ENCODE measurements around the gene MRPL32.

MRPL32 gene

GRCh38 chr7:42964849-42965805 lies 33.0 kb downstream of the MRPL32 start:
- DNase-seq (ENCODE audit: insufficient read length, low spot score) (no peak), FAIRE-seq (no peak)
- TF ChIP-seq POLR2A (IDR thresholded peaks at IDR 0.05; ENCODE audit: low read depth, low read length) = no peak

DNA sequence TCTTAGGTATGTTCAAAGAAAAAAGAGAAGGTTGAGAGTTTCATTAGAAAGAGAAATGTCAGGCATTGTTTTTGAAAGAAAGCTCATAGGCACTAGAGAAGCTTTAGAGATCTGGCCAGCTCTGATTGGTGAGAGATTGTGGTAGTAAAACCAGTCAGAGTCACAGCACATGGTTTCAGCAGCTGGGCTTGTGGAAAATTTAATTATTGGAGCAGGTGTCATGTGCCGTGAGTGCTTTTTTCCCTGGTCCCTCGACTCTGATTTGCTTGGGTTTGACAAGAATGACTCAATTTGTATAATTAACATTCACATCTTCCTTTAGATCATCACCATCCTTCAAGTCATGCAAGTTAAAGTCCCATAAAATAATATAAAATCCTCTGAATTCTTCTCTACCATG lies 35.2 kb downstream of the MRPL32 start:
- DNase-seq (ENCODE audit: insufficient read length, low spot score) (no peak), FAIRE-seq (no peak)
- TF ChIP-seq POLR2A (IDR thresholded peaks at IDR 0.05; ENCODE audit: low read depth, low read length) = no peak

- FAIRE-seq (peak; percentile 80), DNase-seq (ENCODE audit: insufficient read length, low spot score) (peak; percentile 53)
- no peak for TF ChIP-seq POLR2A (IDR thresholded peaks at IDR 0.05; ENCODE audit: low read depth, low read length)
Measured at GRCh38 chr7:42972699-42973500, 40.7 kb downstream of the MRPL32 start.

- TF ChIP-seq POLR2A (IDR thresholded peaks at IDR 0.05; ENCODE audit: low read depth, low read length) = no peak
- no peak for DNase-seq (ENCODE audit: insufficient read length, low spot score)
- FAIRE-seq = no peak
Measured at GRCh38 chr7:42976371-42976770, 44.2 kb downstream of the MRPL32 start.

DNA sequence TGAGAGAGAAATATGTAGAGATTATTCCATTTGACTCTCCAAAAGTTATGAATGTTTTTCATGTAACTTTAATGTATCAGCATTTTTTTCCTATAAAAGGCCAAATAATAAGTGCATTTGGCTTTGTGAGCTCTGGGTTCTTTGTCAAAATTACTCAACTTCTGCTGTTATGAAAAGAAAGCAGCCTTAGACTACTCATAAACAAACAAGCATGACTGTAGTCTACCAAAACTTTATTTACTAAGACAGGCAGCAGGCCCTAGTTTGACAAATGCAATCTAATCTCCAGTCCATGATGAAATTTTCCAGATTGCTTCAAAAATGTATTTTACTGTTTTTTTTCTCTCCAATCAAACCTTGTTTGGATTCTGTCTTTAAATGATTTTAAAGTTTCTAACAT lies 46.3 kb downstream of the MRPL32 start:
- no peak for DNase-seq (ENCODE audit: insufficient read length, low spot score)
- FAIRE-seq = no peak
- no peak for TF ChIP-seq POLR2A (IDR thresholded peaks at IDR 0.05; ENCODE audit: low read depth, low read length)

DNA sequence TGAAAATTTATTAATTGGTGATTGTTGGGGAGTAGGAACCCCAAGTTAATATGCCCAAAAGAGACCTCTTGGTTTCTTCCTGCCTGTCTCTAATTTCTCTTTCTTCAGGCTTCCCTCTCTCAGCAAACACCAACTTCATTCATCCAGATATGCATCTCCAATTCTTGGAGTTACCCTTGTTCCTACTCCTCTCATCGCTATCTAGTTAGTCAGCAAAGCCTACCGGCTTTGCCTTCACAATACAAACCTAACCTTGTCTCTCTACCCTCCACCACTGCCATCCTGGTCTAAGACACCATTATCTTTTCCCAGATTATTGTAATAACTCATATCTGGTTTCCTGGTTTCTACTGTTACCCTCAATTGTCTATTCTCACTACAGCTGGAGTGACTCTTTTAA lies 47.9 kb downstream of the MRPL32 start:
- DNase-seq (ENCODE audit: insufficient read length, low spot score) = no peak
- TF ChIP-seq POLR2A (IDR thresholded peaks at IDR 0.05; ENCODE audit: low read depth, low read length) = no peak
- FAIRE-seq = no peak

GRCh38 chr7:42980514-42980913 lies 48.3 kb downstream of the MRPL32 start:
- FAIRE-seq (no peak), DNase-seq (ENCODE audit: insufficient read length, low spot score) (no peak)
- no peak for TF ChIP-seq POLR2A (IDR thresholded peaks at IDR 0.05; ENCODE audit: low read depth, low read length)

GRCh38 chr7:42981601-42982000 lies 49.4 kb downstream of the MRPL32 start:
- FAIRE-seq (no peak), DNase-seq (ENCODE audit: insufficient read length, low spot score) (no peak)
- no peak for TF ChIP-seq POLR2A (IDR thresholded peaks at IDR 0.05; ENCODE audit: low read depth, low read length)

- TF ChIP-seq POLR2A (IDR thresholded peaks at IDR 0.05; ENCODE audit: low read depth, low read length) = no peak
Measured at GRCh38 chr7:42982604-42983115, 50.5 kb downstream of the MRPL32 start.

GRCh38 chr7:42984137-42984536 lies 52.0 kb downstream of the MRPL32 start:
- DNase-seq (ENCODE audit: insufficient read length, low spot score) (no peak), FAIRE-seq (no peak)
- TF ChIP-seq POLR2A (IDR thresholded peaks at IDR 0.05; ENCODE audit: low read depth, low read length) = no peak

More at GRCh38 chr7:42982604-42983115, 50.5 kb downstream of the MRPL32 start:
- DNase-seq (ENCODE audit: insufficient read length, low spot score) (no peak), FAIRE-seq (no peak)

DNA sequence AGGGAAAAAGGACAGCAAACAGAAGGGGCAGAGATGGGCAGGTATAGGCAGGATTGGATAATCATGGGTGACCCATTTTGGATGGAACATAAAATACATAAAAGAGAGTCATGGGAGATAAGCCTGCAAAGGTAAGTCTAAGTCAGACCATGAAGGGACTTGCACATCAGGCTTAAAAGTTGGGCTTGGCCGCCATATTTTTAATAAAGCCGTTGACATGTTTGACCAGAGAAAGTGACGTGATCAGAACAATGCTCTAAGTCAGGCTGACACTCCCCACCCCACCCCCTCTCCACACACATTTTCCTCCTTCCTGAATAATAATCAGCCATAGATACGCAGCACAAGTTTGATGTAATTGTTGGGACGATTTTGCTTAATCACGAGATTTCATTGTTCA lies 54.0 kb downstream of the MRPL32 start:
- FAIRE-seq (no peak), DNase-seq (ENCODE audit: insufficient read length, low spot score) (no peak)
- no peak for TF ChIP-seq POLR2A (IDR thresholded peaks at IDR 0.05; ENCODE audit: low read depth, low read length)

GRCh38 chr7:42986781-42987248 lies 54.6 kb downstream of the MRPL32 start:
- no peak for TF ChIP-seq POLR2A (IDR thresholded peaks at IDR 0.05; ENCODE audit: low read depth, low read length)
- FAIRE-seq = no peak
- no peak for DNase-seq (ENCODE audit: insufficient read length, low spot score)
